NCI-H1105 treated with DMSO at 0.1 percent for 48 hours (cell line): ENCODE data around the gene RNF175.

Experiments
- DNase-seq: peaks from one replicate; lab custom pipeline; 2025; lab: John Stamatoyannopoulos, UW

The RNF175 gene

GRCh38 chr4:153748378-153748777 is 11.4 kb downstream of the RNF175 start:
- DNase-seq: no peak

- DNase-seq: no peak
Measured at GRCh38 chr4:153747406-153747955, 12.3 kb downstream of the RNF175 start.

- DNase-seq: no peak
Measured at GRCh38 chr4:153745651-153746050, 14.2 kb downstream of the RNF175 start.

- no peak for DNase-seq
Measured at GRCh38 chr4:153741541-153741940, 18.3 kb downstream of the RNF175 start.

- no peak for DNase-seq
Measured at GRCh38 chr4:153735906-153736461, 23.8 kb downstream of the RNF175 start.

GRCh38 chr4:153733751-153734448 is 25.9 kb downstream of the RNF175 start:
- DNase-seq: no peak

GRCh38 chr4:153731239-153731638 is 28.6 kb downstream of the RNF175 start:
- no peak for DNase-seq

GRCh38 chr4:153729895-153730294 is 29.9 kb downstream of the RNF175 start:
- no peak for DNase-seq

GRCh38 chr4:153728660-153729059 is 31.2 kb downstream of the RNF175 start:
- no peak for DNase-seq

- no peak for DNase-seq
Measured at GRCh38 chr4:153728151-153728550, 31.7 kb downstream of the RNF175 start.

- DNase-seq: no peak
Measured at GRCh38 chr4:153725831-153726154, 34.0 kb downstream of the RNF175 start.

- DNase-seq: no peak
Measured at GRCh38 chr4:153725136-153725830, 34.5 kb downstream of the RNF175 start.

GRCh38 chr4:153724606-153725005 is 35.2 kb downstream of the RNF175 start:
- no peak for DNase-seq

GRCh38 chr4:153722036-153722435 is 37.8 kb downstream of the RNF175 start:
- no peak for DNase-seq

GRCh38 chr4:153713866-153714646 is 45.8 kb downstream of the RNF175 start:
- no peak for DNase-seq

GRCh38 chr4:153710681-153711080 is 49.1 kb downstream of the RNF175 start:
- no peak for DNase-seq

GRCh38 chr4:153706519-153706918 is 53.3 kb downstream of the RNF175 start:
- no peak for DNase-seq

- DNase-seq: no peak
Measured at GRCh38 chr4:153705743-153706468, 53.9 kb downstream of the RNF175 start.

GRCh38 chr4:153704522-153704921 is 55.3 kb downstream of the RNF175 start:
- no peak for DNase-seq

- no peak for DNase-seq
Measured at GRCh38 chr4:153684971-153685371, 74.9 kb downstream of the RNF175 start.

GRCh38 chr4:153684182-153684970 is 75.4 kb downstream of the RNF175 start, which contains the start of gene TLR2:
TLR2 (plus strand) TSS chr4:153684280; CDS start chr4:153702908, 18,628 bp downstream.
- no peak for DNase-seq
